Embryonic facial prominence (tissue), 1 donor: ENCODE results near the gene RALGPS2.
A peak's percentile ranks its signal among the peaks of the same experiment; 100 is the strongest.

Source experiments
- DNase-seq: peaks from one replicate; pipeline ENCODE4 v3.0.0-alpha.2; 2016; ENCODE audit errors: extremely low spot score

RALGPS2 gene

GRCh38 chr1:178724728-178725465 is at the start of gene RALGPS2:
Gene RALGPS2, plus strand, starts transcription at chr1:178725244. Its CDS starts 51,521 bp downstream, at chr1:178776765.
- peak; percentile 67 for DNase-seq

GRCh38 chr1:178679237-178679636 is 45.8 kb upstream of the RALGPS2 start:
- no peak for DNase-seq

GRCh38 chr1:178682429-178682828 is 42.6 kb upstream of the RALGPS2 start:
- no peak for DNase-seq

GRCh38 chr1:178682886-178683285 is 42.2 kb upstream of the RALGPS2 start:
- DNase-seq, result no peak

- no peak for DNase-seq
Observed at GRCh38 chr1:178683291-178683690, 41.8 kb upstream of the RALGPS2 start.

GRCh38 chr1:178684111-178684510 is 40.9 kb upstream of the RALGPS2 start:
- DNase-seq, result no peak

GRCh38 chr1:178684542-178685000 is 40.5 kb upstream of the RALGPS2 start:
- DNase-seq, result no peak

GRCh38 chr1:178686407-178686806 is 38.6 kb upstream of the RALGPS2 start:
- DNase-seq, result no peak

- no peak for DNase-seq
Observed at GRCh38 chr1:178688244-178688643, 36.8 kb upstream of the RALGPS2 start.

GRCh38 chr1:178689769-178690168 is 35.3 kb upstream of the RALGPS2 start:
- DNase-seq, result no peak

- DNase-seq, result no peak
Observed at GRCh38 chr1:178690496-178690895, 34.5 kb upstream of the RALGPS2 start.

GRCh38 chr1:178692564-178693327 is 32.3 kb upstream of the RALGPS2 start:
- DNase-seq, result no peak

- DNase-seq, result no peak
Observed at GRCh38 chr1:178693366-178693765, 31.7 kb upstream of the RALGPS2 start.

- no peak for DNase-seq
Observed at GRCh38 chr1:178694923-178695525, 30.0 kb upstream of the RALGPS2 start.

GRCh38 chr1:178702146-178702545 is 22.9 kb upstream of the RALGPS2 start:
- no peak for DNase-seq

- no peak for DNase-seq
Observed at GRCh38 chr1:178704833-178705232, 20.2 kb upstream of the RALGPS2 start.

- no peak for DNase-seq
Observed at GRCh38 chr1:178706432-178706831, 18.6 kb upstream of the RALGPS2 start.

GRCh38 chr1:178713259-178713658 is 11.8 kb upstream of the RALGPS2 start:
- no peak for DNase-seq

GRCh38 chr1:178714453-178714852 is 10.6 kb upstream of the RALGPS2 start:
- no peak for DNase-seq

- DNase-seq, result no peak
Observed at GRCh38 chr1:178716111-178716510, 8.9 kb upstream of the RALGPS2 start.

GRCh38 chr1:178718520-178718919 is 6.5 kb upstream of the RALGPS2 start:
- no peak for DNase-seq

- DNase-seq, result no peak
Observed at GRCh38 chr1:178723546-178723945, 1.5 kb upstream of the RALGPS2 start.

- DNase-seq, result no peak
Observed at GRCh38 chr1:178724376-178724727, 692 bp upstream of the RALGPS2 start.
